ENCODE data around the gene USP2. TPM values are rescaled to one million over a fixed set of nuclear protein-coding genes. Genes with fewer than 3 reads are reported as not detected.

Gene USP2
- total RNA-seq, 1 experiment from 2014 or later, result 15.4 TPM

DNA sequence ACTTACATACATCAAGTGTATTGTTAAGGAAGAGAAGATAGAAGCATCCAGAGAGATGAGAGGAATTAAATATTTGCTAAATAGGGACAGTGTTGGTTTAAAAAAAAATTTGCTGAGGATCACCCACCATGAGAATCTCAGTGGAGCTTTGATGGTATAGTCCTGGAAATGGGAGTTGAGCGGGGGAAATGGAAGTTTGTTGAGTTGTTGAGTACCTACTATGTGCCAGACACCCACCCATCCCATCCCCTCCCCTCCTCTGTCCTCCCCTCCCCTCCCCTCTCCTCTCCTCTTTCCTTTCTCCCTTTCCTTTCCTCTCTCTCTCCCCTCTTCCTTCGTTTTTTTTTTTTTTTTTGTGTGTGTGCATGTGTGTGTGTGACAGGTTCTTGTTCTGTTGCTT, 30.3 kb downstream of the USP2 start:
- DNase-seq, result no peak
- H3K79me2 ChIP-seq (ENCODE audit: low read length), result no peaks in the 10 kb centered on the region
- H3K9me2 ChIP-seq (replicated peaks; ENCODE audit: insufficient read depth, low read length), result no peaks in the 10 kb centered on the region
- H3K27ac ChIP-seq (ENCODE audit: low read length), result no peak overlapping the region
- no peaks in the 10 kb centered on the region for H4K20me1 ChIP-seq (ENCODE audit: insufficient read depth, low read depth, low read length)
- H3K4me1 ChIP-seq (ENCODE audit: low read length), result peaks cover 36% of the 10 kb centered on the region
- H3K4me2 ChIP-seq (ENCODE audit: low read depth, low read length, poor library complexity, severe bottlenecking), result no peak overlapping the region
- H3K9me3 ChIP-seq (ENCODE audit: low read length), result no peaks in the 10 kb centered on the region
- peaks cover 3% of the 10 kb centered on the region; the same call in 1 of the 2 replicates for H3K36me3 ChIP-seq (ENCODE audit: insufficient read depth, low read length)
- no peak overlapping the region for H2AFZ ChIP-seq (ENCODE audit: low read length)
- H3K27me3 ChIP-seq (ENCODE audit: low read length), result no peaks in the 10 kb centered on the region
- H3K4me3 ChIP-seq (ENCODE audit: low read length), result no peak overlapping the region
- H3K9ac ChIP-seq (ENCODE audit: low read length), result no peak overlapping the region

DNA sequence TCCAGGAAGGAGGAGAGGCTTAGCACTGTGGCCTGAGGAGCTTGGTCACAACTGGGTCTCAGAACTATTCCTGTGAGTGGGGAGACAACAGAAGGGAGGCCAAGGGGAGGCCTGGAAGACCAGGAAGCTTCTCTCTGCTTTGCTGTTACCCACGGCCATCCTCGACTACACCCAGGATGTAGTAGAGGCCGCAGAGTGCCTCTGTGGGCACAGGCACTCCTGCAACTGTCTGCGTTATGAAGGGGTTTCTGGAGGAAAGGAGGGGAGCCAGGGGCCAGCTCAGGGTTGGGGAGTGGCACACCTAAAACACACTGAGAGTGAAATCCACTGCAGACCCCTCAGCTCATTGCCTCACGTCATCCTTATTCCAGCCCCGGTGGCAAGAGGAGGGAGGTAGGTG, 31.2 kb downstream of the USP2 start:
- H3K4me2 ChIP-seq (ENCODE audit: low read depth, low read length, poor library complexity, severe bottlenecking), result no peak overlapping the region
- no peak overlapping the region for H3K4me3 ChIP-seq (ENCODE audit: low read length)
- H3K4me1 ChIP-seq (ENCODE audit: low read length), result peaks cover 27% of the 10 kb centered on the region
- no peaks in the 10 kb centered on the region for H4K20me1 ChIP-seq (ENCODE audit: insufficient read depth, low read depth, low read length)
- no peak for DNase-seq
- H3K9me3 ChIP-seq (ENCODE audit: low read length), result no peaks in the 10 kb centered on the region
- H3K36me3 ChIP-seq (ENCODE audit: insufficient read depth, low read length), result peaks cover 1% of the 10 kb centered on the region; the same call in 1 of the 2 replicates
- H3K9me2 ChIP-seq (replicated peaks; ENCODE audit: insufficient read depth, low read length), result no peaks in the 10 kb centered on the region
- no peaks in the 10 kb centered on the region for H3K27me3 ChIP-seq (ENCODE audit: low read length)
- H3K9ac ChIP-seq (ENCODE audit: low read length), result no peak overlapping the region
- H2AFZ ChIP-seq (ENCODE audit: low read length), result no peak overlapping the region
- H3K79me2 ChIP-seq (ENCODE audit: low read length), result no peaks in the 10 kb centered on the region
- no peak overlapping the region for H3K27ac ChIP-seq (ENCODE audit: low read length)

GRCh38 chr11:119347940-119348605, 33.4 kb downstream of the USP2 start:
- Histone ChIP-seq H3K27ac (ENCODE audit: low read length) (no peak overlapping the region), H4K20me1 (ENCODE audit: insufficient read depth, low read depth, low read length) (no peaks in the 10 kb centered on the region), H3K4me2 (ENCODE audit: low read depth, low read length, poor library complexity, severe bottlenecking) (no peak overlapping the region), H3K9me3 (ENCODE audit: low read length) (no peaks in the 10 kb centered on the region), H3K9ac (ENCODE audit: low read length) (no peak overlapping the region), H3K36me3 (ENCODE audit: insufficient read depth, low read length) (no peaks in the 10 kb centered on the region), H3K9me2 (replicated peaks; ENCODE audit: insufficient read depth, low read length) (no peaks in the 10 kb centered on the region), H3K27me3 (ENCODE audit: low read length) (no peaks in the 10 kb centered on the region), H2AFZ (ENCODE audit: low read length) (no peak overlapping the region), H3K4me3 (ENCODE audit: low read length) (no peak overlapping the region), H3K4me1 (ENCODE audit: low read length) (peaks cover 10% of the 10 kb centered on the region), H3K79me2 (ENCODE audit: low read length) (no peaks in the 10 kb centered on the region)
- no peak for DNase-seq

DNA sequence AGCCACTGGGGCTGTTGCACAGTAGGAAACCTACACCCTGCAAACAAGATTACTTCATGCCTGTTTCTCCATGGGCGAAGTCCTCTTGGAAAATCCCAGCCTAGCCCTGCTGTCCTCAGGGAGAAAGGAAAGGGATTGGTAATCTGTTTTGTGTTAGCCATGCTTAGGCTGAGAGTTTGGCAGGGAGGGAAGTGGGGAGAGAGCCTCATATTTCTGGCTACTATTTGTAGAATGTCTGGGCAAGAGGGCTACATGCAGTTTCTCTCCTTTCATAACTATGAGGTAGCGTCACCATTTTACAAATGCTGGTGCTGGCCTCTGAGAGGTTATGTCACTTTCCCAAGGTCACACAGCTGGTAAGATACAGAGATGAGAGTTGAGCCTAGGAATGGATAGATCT, 34.2 kb downstream of the USP2 start:
- Histone ChIP-seq H3K9me2 (replicated peaks; ENCODE audit: insufficient read depth, low read length) (no peaks in the 10 kb centered on the region), H2AFZ (ENCODE audit: low read length) (no peak overlapping the region), H3K36me3 (ENCODE audit: insufficient read depth, low read length) (no peaks in the 10 kb centered on the region), H3K27ac (ENCODE audit: low read length) (no peak overlapping the region), H3K4me1 (ENCODE audit: low read length) (peaks cover 5% of the 10 kb centered on the region), H3K4me2 (ENCODE audit: low read depth, low read length, poor library complexity, severe bottlenecking) (no peak overlapping the region), H3K27me3 (ENCODE audit: low read length) (no peaks in the 10 kb centered on the region), H3K9ac (ENCODE audit: low read length) (no peak overlapping the region), H3K4me3 (ENCODE audit: low read length) (no peak overlapping the region), H3K9me3 (ENCODE audit: low read length) (no peaks in the 10 kb centered on the region), H4K20me1 (ENCODE audit: insufficient read depth, low read depth, low read length) (no peaks in the 10 kb centered on the region), H3K79me2 (ENCODE audit: low read length) (no peaks in the 10 kb centered on the region)
- DNase-seq, result no peak

GRCh38 chr11:119346605-119347004, 34.9 kb downstream of the USP2 start, which contains the start of gene MFRP:
Gene MFRP, minus strand, starts transcription at chr11:119346705. Its CDS starts 192 bp downstream, at chr11:119346513.
- H3K9me3 ChIP-seq (ENCODE audit: low read length), result no peaks in the 10 kb centered on the region
- no peak within 1 kb of the TSS for H3K4me3 ChIP-seq (ENCODE audit: low read length)
- no peak within 1 kb of the TSS for H2AFZ ChIP-seq (ENCODE audit: low read length)
- no peaks in the 10 kb centered on the region for H3K27me3 ChIP-seq (ENCODE audit: low read length)
- H3K4me1 ChIP-seq (ENCODE audit: low read length), result peaks cover under 1% of the 10 kb centered on the region; the same call in 1 of the 2 replicates
- H3K9me2 ChIP-seq (replicated peaks; ENCODE audit: insufficient read depth, low read length), result no peaks in the 10 kb centered on the region
- no peaks in the 10 kb centered on the region for H4K20me1 ChIP-seq (ENCODE audit: insufficient read depth, low read depth, low read length)
- no peak within 1 kb of the TSS for H3K4me2 ChIP-seq (ENCODE audit: low read depth, low read length, poor library complexity, severe bottlenecking)
- no peaks in the 10 kb centered on the region for H3K36me3 ChIP-seq (ENCODE audit: insufficient read depth, low read length)
- no peak within 1 kb of the TSS for H3K9ac ChIP-seq (ENCODE audit: low read length)
- DNase-seq, result no peak
- H3K27ac ChIP-seq (ENCODE audit: low read length), result no peak within 1 kb of the TSS
- H3K79me2 ChIP-seq (ENCODE audit: low read length), result no peaks in the 10 kb centered on the region

DNA sequence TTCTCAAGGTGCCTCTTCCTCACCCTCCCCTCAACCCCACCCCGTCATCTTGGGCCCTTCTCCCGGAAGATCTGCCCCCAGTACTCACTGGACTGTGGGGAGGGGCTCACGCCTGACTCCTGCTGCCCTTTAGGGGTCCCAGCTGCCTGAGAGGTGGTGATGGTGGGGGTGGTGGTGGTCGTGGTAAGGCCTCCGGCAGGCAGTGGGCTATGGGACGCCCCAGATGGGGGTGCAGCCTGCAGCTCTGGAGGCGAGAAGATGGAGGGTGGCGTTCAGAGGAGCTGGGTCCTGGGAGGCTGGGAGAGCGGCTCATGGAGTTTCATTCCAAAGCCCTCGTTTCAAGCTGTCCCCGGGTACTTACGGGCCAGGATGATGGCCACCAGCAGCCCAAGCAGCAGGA, 35.8 kb downstream of the USP2 start:
- Histone ChIP-seq H3K36me3 (ENCODE audit: insufficient read depth, low read length) (no peaks in the 10 kb centered on the region), H3K27me3 (ENCODE audit: low read length) (no peaks in the 10 kb centered on the region), H3K4me2 (ENCODE audit: low read depth, low read length, poor library complexity, severe bottlenecking) (no peak overlapping the region), H3K9ac (ENCODE audit: low read length) (no peak overlapping the region), H3K4me3 (ENCODE audit: low read length) (no peak overlapping the region), H2AFZ (ENCODE audit: low read length) (no peak overlapping the region), H3K79me2 (ENCODE audit: low read length) (no peaks in the 10 kb centered on the region), H3K9me2 (replicated peaks; ENCODE audit: insufficient read depth, low read length) (no peaks in the 10 kb centered on the region), H3K9me3 (ENCODE audit: low read length) (no peaks in the 10 kb centered on the region), H4K20me1 (ENCODE audit: insufficient read depth, low read depth, low read length) (no peaks in the 10 kb centered on the region), H3K4me1 (ENCODE audit: low read length) (no peaks in the 10 kb centered on the region), H3K27ac (ENCODE audit: low read length) (no peak overlapping the region)
- no peak for DNase-seq

DNA sequence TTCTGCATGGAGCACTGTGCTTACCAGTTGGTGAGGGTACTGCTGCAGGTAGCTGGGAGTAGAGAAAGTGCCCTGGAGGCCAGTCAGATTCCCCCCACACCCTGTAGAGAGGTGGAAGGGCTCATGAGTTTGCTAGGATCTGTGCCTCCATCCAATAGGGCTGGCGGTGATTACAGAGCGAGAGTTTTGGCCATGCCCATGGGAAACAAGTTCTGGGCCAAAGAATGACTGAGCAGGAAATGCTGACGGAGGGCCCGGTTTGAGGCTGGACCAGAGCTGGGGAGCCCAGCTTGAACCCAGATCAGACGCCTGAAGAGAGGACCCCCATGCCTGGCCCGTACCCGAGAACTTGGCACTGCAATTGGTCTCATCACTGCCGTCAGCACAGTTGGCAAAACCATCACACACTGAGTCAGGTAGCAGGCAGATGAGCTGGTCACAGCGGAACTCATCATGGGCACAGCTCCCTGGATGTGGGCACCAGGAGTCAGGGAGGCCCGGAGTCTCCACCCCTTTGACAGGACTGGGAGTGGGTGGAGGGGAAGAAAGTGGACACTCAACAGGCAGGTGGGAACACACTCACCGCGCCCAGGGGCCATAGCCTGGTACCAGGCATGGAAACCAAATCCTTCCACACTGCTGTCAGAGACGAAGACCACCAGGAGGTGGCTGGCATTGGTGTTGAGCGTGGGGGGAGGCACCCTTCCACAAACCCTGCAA, 37.0 kb downstream of the USP2 start:
- Histone ChIP-seq H3K36me3 (ENCODE audit: insufficient read depth, low read length) (no peaks in the 10 kb centered on the region), H2AFZ (ENCODE audit: low read length) (no peak overlapping the region), H3K27me3 (ENCODE audit: low read length) (no peaks in the 10 kb centered on the region), H3K4me3 (ENCODE audit: low read length) (no peak overlapping the region), H3K4me1 (ENCODE audit: low read length) (no peaks in the 10 kb centered on the region), H3K27ac (ENCODE audit: low read length) (no peak overlapping the region), H3K79me2 (ENCODE audit: low read length) (no peaks in the 10 kb centered on the region), H3K9me2 (replicated peaks; ENCODE audit: insufficient read depth, low read length) (no peaks in the 10 kb centered on the region), H3K9ac (ENCODE audit: low read length) (no peak overlapping the region), H4K20me1 (ENCODE audit: insufficient read depth, low read depth, low read length) (no peaks in the 10 kb centered on the region), H3K4me2 (ENCODE audit: low read depth, low read length, poor library complexity, severe bottlenecking) (no peak overlapping the region), H3K9me3 (ENCODE audit: low read length) (no peaks in the 10 kb centered on the region)
- DNase-seq, result no peak

GRCh38 chr11:119343726-119344125, 37.8 kb downstream of the USP2 start:
- no peaks in the 10 kb centered on the region for H4K20me1 ChIP-seq (ENCODE audit: insufficient read depth, low read depth, low read length)
- H3K9me2 ChIP-seq (replicated peaks; ENCODE audit: insufficient read depth, low read length), result no peaks in the 10 kb centered on the region
- H3K4me3 ChIP-seq (ENCODE audit: low read length), result no peak overlapping the region
- H3K79me2 ChIP-seq (ENCODE audit: low read length), result no peaks in the 10 kb centered on the region
- DNase-seq, result no peak
- H3K4me1 ChIP-seq (ENCODE audit: low read length), result no peaks in the 10 kb centered on the region; the same call in 1 of the 2 replicates
- H3K27ac ChIP-seq (ENCODE audit: low read length), result no peak overlapping the region
- no peaks in the 10 kb centered on the region for H3K9me3 ChIP-seq (ENCODE audit: low read length)
- no peak overlapping the region for H3K9ac ChIP-seq (ENCODE audit: low read length)
- no peaks in the 10 kb centered on the region for H3K36me3 ChIP-seq (ENCODE audit: insufficient read depth, low read length)
- no peak overlapping the region for H3K4me2 ChIP-seq (ENCODE audit: low read depth, low read length, poor library complexity, severe bottlenecking)
- H3K27me3 ChIP-seq (ENCODE audit: low read length), result no peaks in the 10 kb centered on the region
- no peak overlapping the region for H2AFZ ChIP-seq (ENCODE audit: low read length)

Data from Karpas-422 (cell line).